ENCODE measurements around the gene ATP1B4. TPM values are rescaled to one million over a fixed set of nuclear protein-coding genes. Genes with fewer than 3 reads are reported as not detected.

Gene ATP1B4
- total and polyA plus RNA-seq, 7 experiments from 2014 or later = not detected

- Mint-ChIP-seq H3K4me1 (no peaks in the 10 kb centered on the region), H3K36me3 (peaks cover 0 to 2% (median 0%) of the 10 kb centered on the region in 5 donors), H3K27ac (no peak overlapping the region), H3K4me3 (no peak overlapping the region), H3K9me3 (peaks cover 0 to 8% (median 2%) of the 10 kb centered on the region in 11 donors), H3K27me3 (no peaks in the 10 kb centered on the region)
- no peak overlapping the region for H3K4me3 ChIP-seq (ENCODE audit: low read length)
- ChIA-PET POLR2A (interaction anchor here (0.7 kb wide), 1 partner anchor 9 kb away, joined by 3 read pairs; no protein-coding TSS in a partner anchor), CTCF (no interaction called here)
- H3K9me3 ChIP-seq (ENCODE audit: control insufficient read depth in 2 of 3, low read length in 3 of 3) = no peaks in the 10 kb centered on the region
- H3K27me3 ChIP-seq (ENCODE audit: control insufficient read depth in 2 of 2, insufficient read depth in 2 of 2, low read length in 2 of 2) = no peaks in the 10 kb centered on the region
- H3K4me1 ChIP-seq (ENCODE audit: control insufficient read depth in 2 of 2, insufficient read depth in 2 of 2, low read length in 2 of 2) = no peaks in the 10 kb centered on the region
- no peaks in the 10 kb centered on the region for H3K36me3 ChIP-seq (ENCODE audit: control insufficient read depth in 2 of 3, insufficient read depth in 3 of 3, low read length in 3 of 3)
- no peak for ATAC-seq
- no peak overlapping the region for H3K27ac ChIP-seq (ENCODE audit: low read depth, low read length)
- intact Hi-C loops (cut with micrococcal nuclease) = no loop called here
- DNase-seq = no peak
These were observed 11.3 kb upstream of the ATP1B4 start for GRCh38 chrX:120350450-120351138.

DNA sequence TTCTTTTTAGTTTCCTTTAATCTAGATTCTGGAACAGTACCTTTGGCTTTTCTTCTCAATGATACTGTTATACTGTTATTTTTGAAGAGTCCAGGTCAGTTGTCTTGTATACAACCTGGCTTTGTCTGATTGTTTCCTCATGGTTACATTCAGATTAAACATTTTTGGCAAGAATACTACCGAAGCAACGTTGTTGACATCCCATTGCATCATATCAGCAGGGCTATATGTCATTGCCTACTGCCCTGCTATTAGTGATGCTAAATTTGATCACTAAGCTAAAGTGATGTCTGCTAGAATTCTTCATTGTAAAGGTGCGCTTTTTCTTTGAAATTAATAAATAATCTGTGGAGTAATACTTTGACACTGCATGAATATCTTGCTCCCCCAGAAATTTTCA is 5.8 kb upstream of the ATP1B4 start:
- Histone ChIP-seq H3K9me3 (ENCODE audit: control insufficient read depth in 2 of 3, low read length in 3 of 3) (no peaks in the 10 kb centered on the region), H3K4me1 (ENCODE audit: control insufficient read depth in 2 of 2, insufficient read depth in 2 of 2, low read length in 2 of 2) (no peaks in the 10 kb centered on the region), H3K27me3 (ENCODE audit: control insufficient read depth in 2 of 2, insufficient read depth in 2 of 2, low read length in 2 of 2) (no peaks in the 10 kb centered on the region), H3K4me3 (ENCODE audit: low read length) (no peak overlapping the region), H3K27ac (ENCODE audit: low read depth, low read length) (no peak overlapping the region), H3K36me3 (ENCODE audit: control insufficient read depth in 2 of 3, insufficient read depth in 3 of 3, low read length in 3 of 3) (no peaks in the 10 kb centered on the region)
- Mint-ChIP-seq H3K27me3 (peaks cover 0 to 2% (median 0%) of the 10 kb centered on the region in 5 donors), H3K27ac (no peak overlapping the region), H3K36me3 (no peaks in the 10 kb centered on the region), H3K4me1 (peaks cover 0 to 2% (median 0%) of the 10 kb centered on the region in 7 donors), H3K9me3 (peaks cover 0 to 5% (median 0%) of the 10 kb centered on the region in 11 donors), H3K4me3 (no peak overlapping the region)
- intact Hi-C loops (cut with micrococcal nuclease) = no loop called here
- no peak for ATAC-seq
- no peak for DNase-seq
- ChIA-PET POLR2A (no interaction called here), CTCF (no interaction called here)

DNA sequence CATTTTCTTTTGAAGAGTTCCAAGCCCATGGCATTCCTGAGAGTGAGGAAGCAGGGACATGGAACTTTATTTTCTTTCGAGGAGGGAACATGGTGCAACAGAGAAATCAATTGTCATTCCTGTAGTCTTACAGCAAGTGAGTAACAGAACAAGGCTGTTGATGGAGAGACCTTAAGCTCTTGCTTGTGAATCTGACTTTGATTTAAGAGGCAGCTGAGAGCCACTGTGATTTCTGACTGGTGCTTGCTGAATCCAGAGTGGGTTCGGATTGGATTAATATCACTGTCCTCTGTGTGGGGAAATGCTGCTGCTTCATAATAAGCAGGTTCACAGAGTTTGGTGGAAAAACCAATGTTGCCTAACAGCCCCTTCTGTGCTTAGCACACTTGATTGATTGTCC is 4.7 kb upstream of the ATP1B4 start:
- Mint-ChIP-seq H3K27ac (no peak overlapping the region), H3K9me3 (peaks cover 0 to 2% (median 0%) of the 10 kb centered on the region in 11 donors), H3K27me3 (peaks cover 0 to 4% (median 0%) of the 10 kb centered on the region in 5 donors), H3K4me1 (peaks cover 0 to 2% (median 0%) of the 10 kb centered on the region in 7 donors), H3K4me3 (no peak overlapping the region), H3K36me3 (no peaks in the 10 kb centered on the region)
- no peak for ATAC-seq
- no peak for DNase-seq
- Histone ChIP-seq H3K27ac (ENCODE audit: low read depth, low read length) (no peak overlapping the region), H3K4me3 (ENCODE audit: low read length) (no peak overlapping the region), H3K9me3 (ENCODE audit: control insufficient read depth in 2 of 3, low read length in 3 of 3) (no peaks in the 10 kb centered on the region), H3K4me1 (ENCODE audit: control insufficient read depth in 2 of 2, insufficient read depth in 2 of 2, low read length in 2 of 2) (no peaks in the 10 kb centered on the region), H3K36me3 (ENCODE audit: control insufficient read depth in 2 of 3, insufficient read depth in 3 of 3, low read length in 3 of 3) (no peaks in the 10 kb centered on the region), H3K27me3 (ENCODE audit: control insufficient read depth in 2 of 2, insufficient read depth in 2 of 2, low read length in 2 of 2) (no peaks in the 10 kb centered on the region)
- CTCF ChIA-PET = no interaction called here
- intact Hi-C loops (cut with micrococcal nuclease) = no loop called here
- POLR2A ChIA-PET = no interaction called here

DNA sequence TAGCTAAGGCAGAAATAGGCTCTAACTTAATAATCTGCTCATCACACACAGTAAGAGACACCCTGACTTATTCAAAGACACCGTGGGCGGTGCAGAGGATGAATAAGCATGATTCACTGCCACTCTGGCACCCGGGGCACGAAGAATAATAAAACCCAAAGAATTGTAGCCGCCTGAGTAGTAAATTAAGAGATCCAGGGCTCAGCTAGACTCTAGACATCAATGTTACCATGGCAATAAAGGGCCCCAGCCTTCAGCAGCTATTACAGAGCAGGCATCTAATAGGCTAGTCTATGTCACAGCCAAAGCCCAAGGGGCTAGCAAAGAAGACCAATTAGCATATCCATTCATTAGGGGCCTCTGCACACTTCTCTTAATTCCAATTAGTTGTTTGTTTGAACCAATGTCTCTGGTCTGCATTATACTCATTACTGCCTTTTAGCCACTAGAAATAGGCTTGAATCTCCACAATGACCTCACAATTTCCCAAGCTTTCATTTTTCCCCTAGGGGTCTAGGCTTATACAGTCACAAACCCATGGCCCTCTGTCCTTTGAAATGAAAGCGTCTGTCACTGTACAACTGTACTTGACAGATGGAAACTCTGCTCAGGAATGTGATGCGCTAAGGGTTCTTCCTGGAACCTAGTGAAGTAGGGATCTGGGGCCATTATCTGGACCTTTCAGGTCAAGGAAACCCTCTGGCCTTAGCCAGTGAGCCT is 3.0 kb upstream of the ATP1B4 start:
- H3K27me3 Mint-ChIP-seq = peaks cover 0 to 4% (median 0%) of the 10 kb centered on the region in 5 donors
- intact Hi-C loops (cut with micrococcal nuclease) = no loop called here
- POLR2A ChIA-PET = interaction anchor here (0.6 to 1.3 kb wide), 2 partner anchors 8 to 14 kb away, joined by 3 to 4 read pairs; no protein-coding TSS in a partner anchor
- Histone ChIP-seq H3K27ac (ENCODE audit: low read depth, low read length) (no peak overlapping the region), H3K27me3 (ENCODE audit: control insufficient read depth in 2 of 2, insufficient read depth in 2 of 2, low read length in 2 of 2) (no peaks in the 10 kb centered on the region), H3K36me3 (ENCODE audit: control insufficient read depth in 2 of 3, insufficient read depth in 3 of 3, low read length in 3 of 3) (no peaks in the 10 kb centered on the region), H3K9me3 (ENCODE audit: control insufficient read depth in 2 of 3, low read length in 3 of 3) (no peaks in the 10 kb centered on the region), H3K4me3 (ENCODE audit: low read length) (no peak overlapping the region), H3K4me1 (ENCODE audit: control insufficient read depth in 2 of 2, insufficient read depth in 2 of 2, low read length in 2 of 2) (no peaks in the 10 kb centered on the region)
- H3K9me3 Mint-ChIP-seq = peaks cover 0 to 2% (median 0%) of the 10 kb centered on the region in 11 donors
- H3K27ac Mint-ChIP-seq = no peak overlapping the region
- CTCF ChIA-PET = no interaction called here
- no peak for DNase-seq
- no peak for ATAC-seq
- H3K4me1 Mint-ChIP-seq = peaks cover 0 to 2% (median 0%) of the 10 kb centered on the region in 7 donors
- H3K4me3 Mint-ChIP-seq = no peak overlapping the region
- no peaks in the 10 kb centered on the region for H3K36me3 Mint-ChIP-seq

GRCh38 chrX:120365320-120365719 is 3.4 kb downstream of the ATP1B4 start:
- Histone ChIP-seq H3K36me3 (ENCODE audit: control insufficient read depth in 2 of 3, insufficient read depth in 3 of 3, low read length in 3 of 3) (no peaks in the 10 kb centered on the region), H3K9me3 (ENCODE audit: control insufficient read depth in 2 of 3, low read length in 3 of 3) (no peaks in the 10 kb centered on the region), H3K27me3 (ENCODE audit: control insufficient read depth in 2 of 2, insufficient read depth in 2 of 2, low read length in 2 of 2) (no peaks in the 10 kb centered on the region), H3K4me3 (ENCODE audit: low read length) (no peak overlapping the region), H3K4me1 (ENCODE audit: control insufficient read depth in 2 of 2, insufficient read depth in 2 of 2, low read length in 2 of 2) (no peaks in the 10 kb centered on the region), H3K27ac (ENCODE audit: low read depth, low read length) (no peak overlapping the region)
- ATAC-seq = peak; percentile 60
- Mint-ChIP-seq H3K27ac (no peak overlapping the region), H3K36me3 (no peaks in the 10 kb centered on the region), H3K9me3 (peaks cover 0 to 2% (median 0%) of the 10 kb centered on the region in 11 donors), H3K4me3 (no peak overlapping the region), H3K27me3 (peaks cover 0 to 4% (median 0%) of the 10 kb centered on the region in 5 donors), H3K4me1 (no peaks in the 10 kb centered on the region)
- ChIA-PET POLR2A (no interaction called here), CTCF (no interaction called here)
- intact Hi-C loops (cut with micrococcal nuclease) = loop anchor here (1.0 to 10.0 kb wide), 2 partner anchors 51 to 110 kb away; partner anchors contain the start of gene TMEM255A (in 1 of the 2)
- peak in 7 of 9 donors; percentile 5 to 28 (median 14) for DNase-seq

- POLR2A ChIA-PET = no interaction called here
- Histone ChIP-seq H3K36me3 (ENCODE audit: control insufficient read depth in 2 of 3, insufficient read depth in 3 of 3, low read length in 3 of 3) (no peaks in the 10 kb centered on the region), H3K27me3 (ENCODE audit: control insufficient read depth in 2 of 2, insufficient read depth in 2 of 2, low read length in 2 of 2) (no peaks in the 10 kb centered on the region), H3K4me3 (ENCODE audit: low read length) (no peak overlapping the region), H3K27ac (ENCODE audit: low read depth, low read length) (no peak overlapping the region), H3K9me3 (ENCODE audit: control insufficient read depth in 2 of 3, low read length in 3 of 3) (no peaks in the 10 kb centered on the region), H3K4me1 (ENCODE audit: control insufficient read depth in 2 of 2, insufficient read depth in 2 of 2, low read length in 2 of 2) (no peaks in the 10 kb centered on the region)
- H3K4me3 Mint-ChIP-seq = no peak overlapping the region
- intact Hi-C loops (cut with micrococcal nuclease) = loop anchor here (1.0 to 10.0 kb wide), 2 partner anchors 51 to 109 kb away; partner anchors contain the start of gene TMEM255A (in 1 of the 2)
- peak overlapping the region in 1 of 9 donors; percentile 24 for H3K27ac Mint-ChIP-seq
- no peaks in the 10 kb centered on the region for H3K36me3 Mint-ChIP-seq
- peaks cover 0 to 4% (median 0%) of the 10 kb centered on the region in 5 donors for H3K27me3 Mint-ChIP-seq
- ATAC-seq (no peak), DNase-seq (no peak)
- CTCF ChIA-PET = no interaction called here
- H3K9me3 Mint-ChIP-seq = peaks cover 0 to 2% (median 0%) of the 10 kb centered on the region in 11 donors
- H3K4me1 Mint-ChIP-seq = no peaks in the 10 kb centered on the region
These were observed 4.1 kb downstream of the ATP1B4 start for GRCh38 chrX:120365968-120366367.
